Esophagus squamous epithelium (tissue), 5 donors: ENCODE data around the gene DPYSL5. TPM values are rescaled to one million over a fixed set of nuclear protein-coding genes. Genes with fewer than 3 reads are reported as not detected.

ENCODE experiments used
- DNase-seq: peaks from one replicate; lab custom pipeline; 2025; lab: John Stamatoyannopoulos, UW
- H3K27ac ChIP-seq, 4 donors: fragments of 200-600 bp; sonication (generic); one replicate each; pipeline ENCODE4 v1.5.1; 2016 to 2019; ENCODE audit warnings: mild to moderate bottlenecking in 1 of 4
- H3K27me3 ChIP-seq, 4 donors: fragments of 200-600 bp; sonication (generic); 1 replicate in 3 of 4; 2 replicates in 1 of 4; pipeline versions ENCODE4 v1.5.1 to v1.6.0; 2017 to 2021; ENCODE audit warnings: antibody characterized with exemption in 1 of 4
- H3K36me3 ChIP-seq, 3 donors: fragments of 200-600 bp; sonication (generic); one replicate each; pipeline ENCODE4 v1.5.1; 2016 to 2019
- H3K4me1 ChIP-seq, 3 donors: fragments of 200-600 bp; sonication (generic); one replicate each; pipeline ENCODE4 v1.5.1; 2017 to 2019
- H3K4me3 ChIP-seq, 4 donors: fragments of 200-600 bp; sonication (generic); 1 replicate in 3 of 4; 2 replicates in 1 of 4; pipeline ENCODE4 v1.5.1; 2016 to 2019; ENCODE audit warnings: mild to moderate bottlenecking in 2 of 4, moderate library complexity in 1 of 4
- H3K9me3 ChIP-seq, 3 donors: fragments of 200-600 bp; sonication (generic); one replicate each; pipeline ENCODE4 v1.5.1; 2016 to 2019
- POLR2A ChIP-seq, 4 donors: fragments of 450-650 bp; IDR thresholded peaks; one replicate each; pipeline ENCODE4 v1.6.1; 2017; ENCODE audit warnings: antibody characterized with exemption in 4 of 4, mild to moderate bottlenecking in 4 of 4, moderate library complexity in 3 of 4
- WGBS, 2 donors: methylation state at CpG; one replicate each; pipeline ENCODE4 v1.1.5; 2018; 5-methylcytosine and 5-hydroxymethylcytosine counted together
- intact Hi-C: fragments of 100-400 bp; cut with DNase I; formaldehyde crosslinking; loops from one replicate; pipeline ENCODE4 v1.15.0; 2022
- total RNA-seq, 4 donors: library from RNA; depleted of rRNA; stranded (reverse); fragments of >200 nt; gene quantifications; one replicate each; pipeline ENCODE4 v1.1.0, GENCODE V29; 2016
- TF ChIP-seq, protein P1 (sequence below), 6 experiments: fragments of 450-650 bp in 4 of 6; fragments of 200-600 bp in 2 of 6; sonication (generic) in 2 of 6; IDR thresholded peaks; one replicate each; pipeline ENCODE4 v1.5.1; 2016 to 2019; ENCODE audit warnings: antibody characterized with exemption in 6 of 6, mild to moderate bottlenecking in 4 of 6, moderate library complexity in 4 of 6
- donor health status: DM: yes; HTN: yes; CAD: no.

The DPYSL5 gene
- total RNA-seq, 4 donors from 2014 or later, result not detected

DNA sequence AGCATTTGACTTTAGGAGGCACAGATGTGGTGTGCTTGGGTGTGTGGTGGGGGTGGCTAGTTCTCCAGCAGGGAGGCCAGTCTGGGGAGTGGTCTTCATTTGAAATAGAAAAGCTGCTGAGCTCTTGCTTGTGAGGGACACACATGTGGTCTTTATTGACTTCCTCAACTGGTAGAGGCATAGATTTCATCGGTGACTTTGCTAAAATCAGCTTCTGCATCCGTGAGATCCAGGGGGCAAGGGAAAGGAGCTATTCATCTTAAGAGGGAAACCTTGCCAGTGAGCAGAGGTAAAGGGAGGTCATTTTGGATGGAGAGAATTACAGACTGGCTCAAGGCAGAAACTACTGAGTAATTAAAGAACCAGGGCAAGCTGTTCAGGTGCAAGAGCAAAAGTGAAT is 127.2 kb downstream of the DPYSL5 start:
- no peaks in the 10 kb centered on the region for H3K9me3 ChIP-seq
- TF ChIP-seq, protein P1, sequence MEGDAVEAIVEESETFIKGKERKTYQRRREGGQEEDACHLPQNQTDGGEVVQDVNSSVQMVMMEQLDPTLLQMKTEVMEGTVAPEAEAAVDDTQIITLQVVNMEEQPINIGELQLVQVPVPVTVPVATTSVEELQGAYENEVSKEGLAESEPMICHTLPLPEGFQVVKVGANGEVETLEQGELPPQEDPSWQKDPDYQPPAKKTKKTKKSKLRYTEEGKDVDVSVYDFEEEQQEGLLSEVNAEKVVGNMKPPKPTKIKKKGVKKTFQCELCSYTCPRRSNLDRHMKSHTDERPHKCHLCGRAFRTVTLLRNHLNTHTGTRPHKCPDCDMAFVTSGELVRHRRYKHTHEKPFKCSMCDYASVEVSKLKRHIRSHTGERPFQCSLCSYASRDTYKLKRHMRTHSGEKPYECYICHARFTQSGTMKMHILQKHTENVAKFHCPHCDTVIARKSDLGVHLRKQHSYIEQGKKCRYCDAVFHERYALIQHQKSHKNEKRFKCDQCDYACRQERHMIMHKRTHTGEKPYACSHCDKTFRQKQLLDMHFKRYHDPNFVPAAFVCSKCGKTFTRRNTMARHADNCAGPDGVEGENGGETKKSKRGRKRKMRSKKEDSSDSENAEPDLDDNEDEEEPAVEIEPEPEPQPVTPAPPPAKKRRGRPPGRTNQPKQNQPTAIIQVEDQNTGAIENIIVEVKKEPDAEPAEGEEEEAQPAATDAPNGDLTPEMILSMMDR (IDR thresholded peaks at IDR 0.05), result no peak
- no peak for TF ChIP-seq POLR2A (IDR thresholded peaks at IDR 0.05)
- no peak for DNase-seq

DNA sequence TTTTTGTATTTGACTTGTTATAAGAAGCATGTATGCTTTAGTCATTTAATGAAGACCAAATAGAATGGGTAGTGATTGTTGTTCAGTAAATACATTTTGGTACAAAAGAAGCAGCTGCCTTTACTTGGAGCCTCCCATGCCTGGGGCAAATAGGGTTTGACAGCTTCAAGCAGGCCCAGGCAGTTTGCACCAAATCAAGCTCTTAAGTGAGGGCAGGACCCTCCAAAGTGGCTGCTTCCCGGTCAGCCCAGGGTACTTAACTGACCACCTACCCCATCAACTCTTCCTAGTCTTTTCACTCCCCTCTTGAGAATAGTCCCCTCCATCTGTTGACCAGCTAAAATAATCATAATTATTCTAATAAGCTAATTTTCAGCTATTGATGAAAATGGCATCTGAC is 127.7 kb downstream of the DPYSL5 start:
- Histone ChIP-seq H3K36me3 (no peaks in the 10 kb centered on the region), H3K9me3 (no peaks in the 10 kb centered on the region), H3K4me1 (peaks cover 12 to 27% (median 17%) of the 10 kb centered on the region in 3 donors), H3K4me3 (no peak overlapping the region), H3K27ac (no peak overlapping the region), H3K27me3 (no peaks in the 10 kb centered on the region)
- 44 to 50% methylated on average over 1 of the region's 1 CpG for WGBS, 2 donors
- intact Hi-C loops, result no loop called here
- TF ChIP-seq, protein P1 (IDR thresholded peaks at IDR 0.05), result no peak
- no peak for TF ChIP-seq POLR2A (IDR thresholded peaks at IDR 0.05)
- no peak for DNase-seq

More for the DNA sequence above, 127.2 kb downstream of the DPYSL5 start:
- no peak overlapping the region for H3K4me3 ChIP-seq
- 56 to 70% methylated on average over 2 of the region's 2 CpGs for WGBS, 2 donors
- no peak overlapping the region for H3K27ac ChIP-seq
- no peaks in the 10 kb centered on the region for H3K27me3 ChIP-seq
- H3K36me3 ChIP-seq, result no peaks in the 10 kb centered on the region
- intact Hi-C loops, result no loop called here
- H3K4me1 ChIP-seq, result peaks cover 13 to 33% (median 17%) of the 10 kb centered on the region in 3 donors

DNA sequence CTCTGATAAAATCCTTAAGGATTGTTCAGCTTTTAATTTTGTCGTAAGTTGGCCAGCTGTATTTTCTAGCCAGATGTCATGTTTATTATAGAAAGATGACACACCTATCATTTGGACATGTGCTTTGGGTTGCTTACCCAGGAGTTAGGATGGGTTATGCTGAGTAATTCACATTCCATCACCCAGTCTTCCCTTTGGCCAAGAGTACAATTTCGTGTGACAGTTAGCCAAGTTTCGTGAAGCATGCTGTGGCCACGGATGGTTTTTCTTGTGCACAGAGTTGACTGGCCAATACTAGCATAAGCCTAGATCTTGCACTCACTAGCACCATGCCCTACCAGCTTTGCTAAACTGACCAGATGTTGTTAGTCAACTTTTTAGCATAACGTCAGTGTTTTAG is 128.3 kb downstream of the DPYSL5 start:
- no peak overlapping the region for H3K4me3 ChIP-seq
- intact Hi-C loops, result no loop called here
- H3K9me3 ChIP-seq, result no peaks in the 10 kb centered on the region
- H3K4me1 ChIP-seq, result peaks cover 12 to 23% (median 13%) of the 10 kb centered on the region in 3 donors
- WGBS, 2 donors, result 58 to 63% methylated on average over 5 of the region's 5 CpGs
- H3K27ac ChIP-seq, result no peak overlapping the region
- no peaks in the 10 kb centered on the region for H3K27me3 ChIP-seq
- H3K36me3 ChIP-seq, result no peaks in the 10 kb centered on the region
- TF ChIP-seq, protein P1 (IDR thresholded peaks at IDR 0.05), result no peak
- no peak for TF ChIP-seq POLR2A (IDR thresholded peaks at IDR 0.05)
- DNase-seq, result no peak

DNA sequence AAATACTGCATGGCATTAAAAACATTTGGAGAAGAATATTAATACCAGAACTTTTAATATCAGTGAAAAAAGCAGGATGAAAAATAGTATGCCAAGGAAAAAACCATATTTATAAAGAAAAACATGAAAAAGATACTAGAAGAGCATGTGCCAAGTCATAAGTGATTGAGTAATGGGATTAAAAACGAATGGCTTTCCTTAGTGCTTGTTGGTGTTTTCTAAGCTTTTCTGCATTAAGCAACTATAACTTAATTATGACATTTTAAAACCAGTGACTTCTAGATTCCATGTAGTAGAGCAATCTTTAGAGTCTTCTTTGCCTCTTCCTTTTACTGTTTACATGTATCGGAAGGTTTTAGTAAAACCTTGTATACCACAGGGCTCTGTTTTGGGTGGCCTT is 129.1 kb downstream of the DPYSL5 start:
- WGBS, 2 donors, result 70 to 71% methylated on average over 2 of the region's 2 CpGs

DNA sequence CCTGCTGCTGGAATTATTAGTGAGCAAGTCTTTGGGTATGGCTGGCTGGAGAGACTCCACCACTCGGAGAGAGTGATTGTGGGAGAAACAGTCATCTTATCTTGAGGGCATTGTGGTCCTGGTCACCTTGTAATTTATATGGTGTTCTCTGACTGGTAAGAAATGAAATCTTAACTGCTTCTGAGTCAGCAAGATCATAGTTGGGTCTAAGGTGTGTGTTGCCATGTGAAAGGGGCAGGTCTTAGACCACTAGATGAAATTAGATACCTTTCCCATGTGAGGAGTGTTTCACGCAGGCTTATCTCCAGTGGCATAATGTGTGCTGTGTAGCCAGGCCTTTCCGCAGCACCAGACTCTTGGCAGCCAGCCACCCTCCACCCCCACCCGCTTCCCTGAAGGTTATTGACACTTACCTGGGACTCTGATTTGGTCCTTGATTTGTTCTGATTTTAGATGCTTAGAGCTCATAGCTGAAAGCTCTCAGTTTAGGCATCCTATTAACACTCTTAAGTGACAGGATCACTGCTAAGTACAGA is 130.2 kb downstream of the DPYSL5 start:
- no peak overlapping the region for H3K4me3 ChIP-seq
- TF ChIP-seq, protein P1 (IDR thresholded peaks at IDR 0.05), result no peak
- H3K27me3 ChIP-seq, result no peaks in the 10 kb centered on the region
- H3K27ac ChIP-seq, result no peak overlapping the region
- no peaks in the 10 kb centered on the region for H3K9me3 ChIP-seq
- intact Hi-C loops, result no loop called here
- peaks cover 0 to 26% (median 7%) of the 10 kb centered on the region in 3 donors for H3K4me1 ChIP-seq
- 71 to 85% methylated on average over 4 of the region's 4 CpGs for WGBS, 2 donors
- H3K36me3 ChIP-seq, result no peaks in the 10 kb centered on the region
- no peak for DNase-seq

More for the DNA sequence above, 129.1 kb downstream of the DPYSL5 start:
- Histone ChIP-seq H3K4me3 (no peak overlapping the region), H3K9me3 (no peaks in the 10 kb centered on the region), H3K27ac (no peak overlapping the region), H3K4me1 (peaks cover 6 to 23% (median 6%) of the 10 kb centered on the region in 3 donors), H3K27me3 (no peaks in the 10 kb centered on the region), H3K36me3 (no peaks in the 10 kb centered on the region)
- no peak for DNase-seq
- TF ChIP-seq, protein P1 (IDR thresholded peaks at IDR 0.05), result no peak
- no peak for TF ChIP-seq POLR2A (IDR thresholded peaks at IDR 0.05)
- intact Hi-C loops, result no loop called here
